ENCODE data around the gene ERBB4.

- TF ChIP-seq CTCF (IDR thresholded peaks at IDR 0.05) (no peak), EP300 (IDR thresholded peaks at IDR 0.05) (no peak)
Measured at GRCh38 chr2:212076456-212076855, 462.1 kb downstream of the ERBB4 start.

All from ovary (tissue), 3 donors.